Effector CD8-positive, alpha-beta T cell (primary cell): ENCODE results near the gene LMBRD2.

ENCODE experiments used
- DNase-seq: peaks from one replicate; lab custom pipeline; 2025; lab: John Stamatoyannopoulos, UW

LMBRD2 gene

DNA sequence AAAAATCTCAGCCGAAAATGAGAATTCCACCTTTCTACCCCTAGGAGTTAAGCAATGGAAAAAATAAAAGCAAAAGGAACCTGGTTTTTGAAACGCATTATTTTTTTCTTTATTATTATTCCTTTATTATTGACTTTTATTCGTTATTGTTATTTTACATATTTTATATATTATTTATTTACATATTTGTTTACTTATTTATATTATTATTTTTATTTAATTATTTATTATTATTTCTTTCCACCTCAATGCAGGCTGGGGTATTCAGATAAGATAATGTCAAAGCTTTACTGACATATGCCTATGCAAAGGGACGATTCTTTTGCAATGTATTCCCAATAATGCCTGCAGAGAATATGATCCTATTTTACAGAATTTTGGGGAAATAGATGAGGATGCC, 101.7 kb downstream of the LMBRD2 start:
- no peak for DNase-seq
